Loucy (cell line): ENCODE measurements around the gene FHDC1.

Source experiments
- H2AFZ ChIP-seq: fragments of 200-600 bp; sonication (generic); 2 replicates; pipeline ENCODE4 v1.6.0; 2016; ENCODE audit warnings: antibody characterized with exemption, mild to moderate bottlenecking, low read length, moderate library complexity
- H3F3A ChIP-seq: fragments of 200-600 bp; 2 replicates; pipeline ENCODE4 v1.6.0; 2016; ENCODE audit warnings: antibody characterized with exemption, low read depth, mild to moderate bottlenecking
- H3K27me3 ChIP-seq: fragments of 200-600 bp; sonication (generic); 2 replicates; pipeline ENCODE4 v1.6.1; 2014; ENCODE audit warnings: low read length, mild to moderate bottlenecking; ENCODE audit not compliant: insufficient read depth, poor library complexity, severe bottlenecking
- H3K36me3 ChIP-seq: fragments of 200-600 bp; sonication (generic); 2 replicates; pipeline ENCODE4 v1.6.1; 2016; ENCODE audit warnings: low read length; ENCODE audit not compliant: insufficient read depth
- H3K4me1 ChIP-seq: fragments of 200-600 bp; sonication (generic); 2 replicates; pipeline ENCODE4 v1.5.1; 2014; ENCODE audit warnings: low read length, mild to moderate bottlenecking; ENCODE audit not compliant: insufficient read depth, poor library complexity, severe bottlenecking
- H3K4me2 ChIP-seq: fragments of 200-600 bp; sonication (generic); 2 replicates; pipeline ENCODE4 v1.6.0; 2014; ENCODE audit warnings: antibody characterized with exemption, low read length, low read depth, mild to moderate bottlenecking; ENCODE audit not compliant: poor library complexity, severe bottlenecking
- H3K4me3 ChIP-seq: fragments of 200-600 bp; sonication (generic); 2 replicates; pipeline ENCODE4 v1.5.1; 2014; ENCODE audit warnings: low read length, mild to moderate bottlenecking, mixed read lengths; ENCODE audit not compliant: poor library complexity, severe bottlenecking
- H3K79me2 ChIP-seq: fragments of 200-600 bp; sonication (generic); 2 replicates; pipeline ENCODE4 v1.6.1; 2014; ENCODE audit warnings: low read length; ENCODE audit not compliant: insufficient read depth
- H3K9ac ChIP-seq: fragments of 200-600 bp; sonication (generic); 2 replicates; pipeline ENCODE4 v1.6.0; 2014; ENCODE audit warnings: mild to moderate bottlenecking, low read depth, low read length, moderate library complexity; ENCODE audit not compliant: poor library complexity, severe bottlenecking
- H3K9me2 ChIP-seq: fragments of 200-600 bp; sonication (generic); replicated peaks from 2 replicates; pipeline ENCODE4 v1.6.1; 2016; ENCODE audit warnings: low read depth, low read length, mixed read lengths
- H3K9me3 ChIP-seq: fragments of 200-600 bp; sonication (generic); 2 replicates; pipeline ENCODE4 v1.6.1; 2014; ENCODE audit warnings: mild to moderate bottlenecking, antibody characterized with exemption, low read length, low read depth; ENCODE audit not compliant: insufficient read depth
- H4K20me1 ChIP-seq: fragments of 200-600 bp; sonication (generic); 2 replicates; pipeline ENCODE4 v1.6.0; 2014; ENCODE audit warnings: antibody characterized with exemption, low read length, mild to moderate bottlenecking; ENCODE audit not compliant: insufficient read depth, poor library complexity, severe bottlenecking
- CTCF ChIP-seq: fragments of 200-600 bp; sonication (generic); conservative IDR thresholded peaks from 2 replicates; pipeline ENCODE4 v1.5.1; 2014; ENCODE audit warnings: mild to moderate bottlenecking, antibody characterized with exemption, low read length
- EZH2phosphoT487 ChIP-seq: fragments of 200-600 bp; IDR thresholded peaks from 2 replicates; pipeline ENCODE4 v1.6.1; 2018; ENCODE audit warnings: antibody characterized with exemption, mild to moderate bottlenecking, moderate library complexity, borderline replicate concordance

Gene FHDC1

GRCh38 chr4:153021276-153021675 lies 85.2 kb downstream of the FHDC1 start:
- TF ChIP-seq EZH2phosphoT487 = no peak
- no peak for TF ChIP-seq CTCF
- Histone ChIP-seq H2AFZ (no peak overlapping the region), H3K36me3 (no peaks in the 10 kb centered on the region), H3K79me2 (no peaks in the 10 kb centered on the region), H4K20me1 (no peaks in the 10 kb centered on the region), H3K9ac (no peak overlapping the region), H3F3A (no peaks in the 10 kb centered on the region), H3K27me3 (no peaks in the 10 kb centered on the region), H3K4me3 (no peak overlapping the region), H3K4me2 (no peak overlapping the region), H3K4me1 (peaks cover 4% of the 10 kb centered on the region), H3K9me2 (no peaks in the 10 kb centered on the region), H3K9me3 (no peaks in the 10 kb centered on the region)

- H3K36me3 ChIP-seq = no peaks in the 10 kb centered on the region
- H3K9ac ChIP-seq = no peak overlapping the region
- peaks cover under 1% of the 10 kb centered on the region; the same call in 1 of the 2 replicates for H3K9me3 ChIP-seq
- H3F3A ChIP-seq = no peaks in the 10 kb centered on the region
- TF ChIP-seq CTCF = no peak
- no peaks in the 10 kb centered on the region for H4K20me1 ChIP-seq
- no peak overlapping the region for H2AFZ ChIP-seq
- no peaks in the 10 kb centered on the region for H3K27me3 ChIP-seq
- H3K9me2 ChIP-seq = no peaks in the 10 kb centered on the region
- no peaks in the 10 kb centered on the region for H3K79me2 ChIP-seq
- no peak overlapping the region for H3K4me3 ChIP-seq
- H3K4me1 ChIP-seq = peaks cover 4% of the 10 kb centered on the region
- H3K4me2 ChIP-seq = no peak overlapping the region
These were observed 86.2 kb downstream of the FHDC1 start for GRCh38 chr4:153022241-153022715.

- Histone ChIP-seq H3K79me2 (no peaks in the 10 kb centered on the region), H3K9ac (no peak overlapping the region), H3K4me3 (no peak overlapping the region), H2AFZ (no peak overlapping the region), H3F3A (no peaks in the 10 kb centered on the region), H3K27me3 (no peaks in the 10 kb centered on the region), H3K4me1 (peaks cover 4% of the 10 kb centered on the region), H3K9me3 (peaks cover 3% of the 10 kb centered on the region; the same call in 1 of the 2 replicates), H3K36me3 (no peaks in the 10 kb centered on the region), H4K20me1 (no peaks in the 10 kb centered on the region), H3K9me2 (no peaks in the 10 kb centered on the region), H3K4me2 (no peak overlapping the region)
- TF ChIP-seq EZH2phosphoT487 (no peak), CTCF (no peak)
These were observed 87.0 kb downstream of the FHDC1 start for GRCh38 chr4:153023139-153023538.
